GM23338 (cell line): ENCODE data around the gene PARVB. TPM values are rescaled to one million over a fixed set of nuclear protein-coding genes. Genes with fewer than 3 reads are reported as not detected.

Source experiments
- ATAC-seq: fragments of 200-7000 bp; cut with Tn5 transposase; 3 replicates; pipeline ENCODE4 v1.9.1; 2020
- DNase-seq: peaks from one replicate; pipeline ENCODE4 v3.0.0-alpha.2; 2015; ENCODE audit warnings: low spot score
- H2AFZ ChIP-seq: fragments of 200-600 bp; sonication (generic); 2 replicates; pipeline ENCODE4 v1.8.0; 2016; ENCODE audit warnings: antibody characterized with exemption, mild to moderate bottlenecking, moderate library complexity
- H3F3A ChIP-seq: fragments of 200-600 bp; sonication (generic); replicated peaks from 2 replicates; pipeline ENCODE4 v1.8.0; 2017; ENCODE audit warnings: antibody characterized with exemption, mixed run types, low read depth
- H3K27ac ChIP-seq: fragments of 200-600 bp; sonication (generic); 2 replicates; pipeline ENCODE4 v1.6.1; 2016; ENCODE audit warnings: low read depth
- H3K27me3 ChIP-seq: fragments of 200-600 bp; sonication (generic); 2 replicates; pipeline ENCODE4 v1.8.0; 2016; ENCODE audit warnings: mild to moderate bottlenecking, mixed run types, moderate library complexity; ENCODE audit not compliant: insufficient read depth
- H3K36me3 ChIP-seq: fragments of 200-600 bp; sonication (generic); 2 replicates; pipeline ENCODE4 v1.8.0; 2016; ENCODE audit warnings: mild to moderate bottlenecking; ENCODE audit not compliant: insufficient read depth
- H3K4me1 ChIP-seq: fragments of 200-600 bp; sonication (generic); 2 replicates; pipeline ENCODE4 v1.8.0; 2016; ENCODE audit warnings: mild to moderate bottlenecking, moderate library complexity; ENCODE audit not compliant: insufficient read depth
- H3K4me2 ChIP-seq: fragments of 200-600 bp; sonication (generic); 2 replicates; pipeline ENCODE4 v1.7.1; 2017; ENCODE audit warnings: mixed run types
- H3K4me3 ChIP-seq: fragments of 200-600 bp; sonication (generic); 2 replicates; pipeline ENCODE4 v1.6.1; 2016; ENCODE audit warnings: mixed run types
- H3K79me2 ChIP-seq: fragments of 200-600 bp; sonication (generic); replicated peaks from 2 replicates; pipeline ENCODE4 v1.8.0; 2017; ENCODE audit warnings: mild to moderate bottlenecking; ENCODE audit not compliant: insufficient read depth
- H3K9me2 ChIP-seq: fragments of 200-600 bp; sonication (generic); 2 replicates; pipeline ENCODE4 v1.8.0; 2017; ENCODE audit not compliant: insufficient read depth
- H4K20me1 ChIP-seq: fragments of 200-600 bp; sonication (generic); replicated peaks from 2 replicates; pipeline ENCODE4 v1.8.0; 2017; ENCODE audit warnings: mild to moderate bottlenecking; ENCODE audit not compliant: insufficient read depth
- H3K27ac Mint-ChIP-seq: 2 replicates; pipeline ENCODE4 v1.8.0; 2020; ENCODE audit warnings: inconsistent platforms, mild to moderate bottlenecking, moderate library complexity, mixed read lengths
- H3K27me3 Mint-ChIP-seq: 3 replicates; pipeline ENCODE4 v1.8.0; 2022; ENCODE audit warnings: low read depth, mild to moderate bottlenecking, moderate library complexity, mixed read lengths, inconsistent platforms; ENCODE audit not compliant: insufficient read depth, poor library complexity
- H3K36me3 Mint-ChIP-seq: 3 replicates; pipeline ENCODE4 v1.8.0; 2021; ENCODE audit warnings: low read depth, mild to moderate bottlenecking, inconsistent platforms, moderate library complexity, mixed read lengths
- H3K4me1 Mint-ChIP-seq: 3 replicates; pipeline ENCODE4 v1.8.0; 2020; ENCODE audit warnings: mild to moderate bottlenecking, inconsistent platforms, mixed read lengths
- H3K4me3 Mint-ChIP-seq: 3 replicates; pipeline ENCODE4 v1.8.0; 2021; ENCODE audit warnings: moderate library complexity, mild to moderate bottlenecking, inconsistent platforms, mixed read lengths
- H3K9me3 Mint-ChIP-seq: 3 replicates; pipeline ENCODE4 v1.8.0; 2020; ENCODE audit warnings: moderate library complexity, mild to moderate bottlenecking, inconsistent platforms, mixed read lengths
- EZH2 ChIP-seq: fragments of 200-600 bp; sonication (generic); IDR thresholded peaks from one replicate; pipeline ENCODE4 v1.8.0; 2017; ENCODE audit warnings: antibody characterized with exemption, mild to moderate bottlenecking, low read depth; ENCODE audit not compliant: unreplicated experiment
- NANOG ChIP-seq: IDR thresholded peaks from 2 replicates; pipeline ENCODE4 v1.6.1; 2016; ENCODE audit warnings: antibody characterized with exemption, borderline replicate concordance
- POLR2AphosphoS5 ChIP-seq: IDR thresholded peaks from 2 replicates; pipeline ENCODE4 v1.6.1; 2016; ENCODE audit warnings: antibody characterized with exemption, low read depth
- ZNF114 ChIP-seq: fragments of 250-450 bp; sonication (Bioruptor Pico); IDR thresholded peaks from 2 replicates; pipeline ENCODE4 v1.5.0; 2020; ENCODE audit warnings: mild to moderate bottlenecking, moderate library complexity
- ZNF331 ChIP-seq: fragments of 250-450 bp; sonication (Bioruptor Pico); IDR thresholded peaks from 2 replicates; pipeline ENCODE4 v1.5.0; 2020; ENCODE audit warnings: low read depth, mild to moderate bottlenecking, moderate library complexity
- polyA plus RNA-seq: library from polyadenylated mRNA; unstranded; fragments of >200 nt; fragmentation: Nextera tagmentation; extraction: Ambion mirVana; gene quantifications from 2 replicates; pipeline ENCODE4 v1.2.1, GENCODE V29; 2016
- total RNA-seq: library from RNA; depleted of rRNA; stranded (reverse); fragments of >200 nt; shearing (Covaris generic); gene quantifications from 2 replicates; pipeline ENCODE4 v1.2.3, GENCODE V29; 2014
- TF ChIP-seq, protein P1 (sequence below), 2 experiments: fragments of 200-600 bp in 1 of 2; sonication (generic) in 1 of 2; conservative IDR thresholded peaks; 2 replicates each; pipeline versions ENCODE4 v1.5.1 to v1.6.1; 2016 to 2017; ENCODE audit warnings: antibody characterized with exemption in 2 of 2, low read depth in 2 of 2, mild to moderate bottlenecking in 2 of 2, moderate library complexity in 1 of 2
- TF ChIP-seq, protein P2 (sequence below): IDR thresholded peaks from 2 replicates; pipeline ENCODE4 v1.6.1; 2016; ENCODE audit warnings: antibody characterized with exemption

The PARVB gene
- total and polyA plus RNA-seq, 2 experiments from 2014 or later: 4.3 to 7.7 TPM

DNA sequence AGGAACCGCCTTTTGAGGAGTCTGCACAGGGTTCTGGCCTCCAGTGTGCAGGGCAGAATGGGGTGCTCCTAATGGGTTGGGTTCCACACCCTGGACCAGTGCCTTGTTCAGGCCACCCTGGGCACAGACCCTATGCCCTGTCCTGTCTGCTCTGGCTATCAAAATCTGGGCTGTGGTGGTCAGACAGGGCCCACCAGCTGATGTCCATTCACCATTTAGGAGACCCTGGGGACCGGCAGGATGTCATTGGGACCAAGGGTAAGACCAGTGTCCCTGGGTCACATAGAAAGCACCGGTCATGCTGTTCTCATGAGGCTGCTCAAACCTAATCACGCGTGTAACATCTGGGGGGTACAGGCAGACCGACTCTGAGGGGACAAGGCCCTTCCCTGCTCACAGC is 194.0 kb downstream of the PARVB start:
- DNase-seq (no peak), ATAC-seq (no peak)
- H3K36me3 ChIP-seq: no peaks in the 10 kb centered on the region
- no peaks in the 10 kb centered on the region for H3K4me1 Mint-ChIP-seq
- H2AFZ ChIP-seq: no peak overlapping the region
- H3F3A ChIP-seq: no peaks in the 10 kb centered on the region
- no peaks in the 10 kb centered on the region for H3K27me3 ChIP-seq
- H3K27ac Mint-ChIP-seq: no peak overlapping the region
- H3K4me3 Mint-ChIP-seq: no peak overlapping the region
- no peak overlapping the region for H3K27ac ChIP-seq
- H3K36me3 Mint-ChIP-seq: no peaks in the 10 kb centered on the region; the same call in 2 of the 3 replicates
- H3K27me3 Mint-ChIP-seq: peaks cover 11% of the 10 kb centered on the region
- H3K79me2 ChIP-seq: no peaks in the 10 kb centered on the region
- H3K9me3 Mint-ChIP-seq: peaks cover 7% of the 10 kb centered on the region; the same call in 2 of the 3 replicates
- H3K4me2 ChIP-seq: no peak overlapping the region
- no peak overlapping the region for H3K4me3 ChIP-seq
- TF ChIP-seq EZH2: no peak
- no peak for TF ChIP-seq NANOG
- TF ChIP-seq, protein P1, sequence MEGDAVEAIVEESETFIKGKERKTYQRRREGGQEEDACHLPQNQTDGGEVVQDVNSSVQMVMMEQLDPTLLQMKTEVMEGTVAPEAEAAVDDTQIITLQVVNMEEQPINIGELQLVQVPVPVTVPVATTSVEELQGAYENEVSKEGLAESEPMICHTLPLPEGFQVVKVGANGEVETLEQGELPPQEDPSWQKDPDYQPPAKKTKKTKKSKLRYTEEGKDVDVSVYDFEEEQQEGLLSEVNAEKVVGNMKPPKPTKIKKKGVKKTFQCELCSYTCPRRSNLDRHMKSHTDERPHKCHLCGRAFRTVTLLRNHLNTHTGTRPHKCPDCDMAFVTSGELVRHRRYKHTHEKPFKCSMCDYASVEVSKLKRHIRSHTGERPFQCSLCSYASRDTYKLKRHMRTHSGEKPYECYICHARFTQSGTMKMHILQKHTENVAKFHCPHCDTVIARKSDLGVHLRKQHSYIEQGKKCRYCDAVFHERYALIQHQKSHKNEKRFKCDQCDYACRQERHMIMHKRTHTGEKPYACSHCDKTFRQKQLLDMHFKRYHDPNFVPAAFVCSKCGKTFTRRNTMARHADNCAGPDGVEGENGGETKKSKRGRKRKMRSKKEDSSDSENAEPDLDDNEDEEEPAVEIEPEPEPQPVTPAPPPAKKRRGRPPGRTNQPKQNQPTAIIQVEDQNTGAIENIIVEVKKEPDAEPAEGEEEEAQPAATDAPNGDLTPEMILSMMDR (conservative IDR thresholded peaks at IDR 0.05; ENCODE audit: low read depth in 2 of 2): no peak
- TF ChIP-seq POLR2AphosphoS5: no peak
- TF ChIP-seq, protein P2, sequence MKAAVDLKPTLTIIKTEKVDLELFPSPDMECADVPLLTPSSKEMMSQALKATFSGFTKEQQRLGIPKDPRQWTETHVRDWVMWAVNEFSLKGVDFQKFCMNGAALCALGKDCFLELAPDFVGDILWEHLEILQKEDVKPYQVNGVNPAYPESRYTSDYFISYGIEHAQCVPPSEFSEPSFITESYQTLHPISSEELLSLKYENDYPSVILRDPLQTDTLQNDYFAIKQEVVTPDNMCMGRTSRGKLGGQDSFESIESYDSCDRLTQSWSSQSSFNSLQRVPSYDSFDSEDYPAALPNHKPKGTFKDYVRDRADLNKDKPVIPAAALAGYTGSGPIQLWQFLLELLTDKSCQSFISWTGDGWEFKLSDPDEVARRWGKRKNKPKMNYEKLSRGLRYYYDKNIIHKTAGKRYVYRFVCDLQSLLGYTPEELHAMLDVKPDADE: no peak
- no peak for TF ChIP-seq ZNF331
- H4K20me1 ChIP-seq: no peaks in the 10 kb centered on the region
- H3K4me1 ChIP-seq: no peaks in the 10 kb centered on the region
- no peaks in the 10 kb centered on the region; the same call in 1 of the 2 replicates for H3K9me2 ChIP-seq

DNA sequence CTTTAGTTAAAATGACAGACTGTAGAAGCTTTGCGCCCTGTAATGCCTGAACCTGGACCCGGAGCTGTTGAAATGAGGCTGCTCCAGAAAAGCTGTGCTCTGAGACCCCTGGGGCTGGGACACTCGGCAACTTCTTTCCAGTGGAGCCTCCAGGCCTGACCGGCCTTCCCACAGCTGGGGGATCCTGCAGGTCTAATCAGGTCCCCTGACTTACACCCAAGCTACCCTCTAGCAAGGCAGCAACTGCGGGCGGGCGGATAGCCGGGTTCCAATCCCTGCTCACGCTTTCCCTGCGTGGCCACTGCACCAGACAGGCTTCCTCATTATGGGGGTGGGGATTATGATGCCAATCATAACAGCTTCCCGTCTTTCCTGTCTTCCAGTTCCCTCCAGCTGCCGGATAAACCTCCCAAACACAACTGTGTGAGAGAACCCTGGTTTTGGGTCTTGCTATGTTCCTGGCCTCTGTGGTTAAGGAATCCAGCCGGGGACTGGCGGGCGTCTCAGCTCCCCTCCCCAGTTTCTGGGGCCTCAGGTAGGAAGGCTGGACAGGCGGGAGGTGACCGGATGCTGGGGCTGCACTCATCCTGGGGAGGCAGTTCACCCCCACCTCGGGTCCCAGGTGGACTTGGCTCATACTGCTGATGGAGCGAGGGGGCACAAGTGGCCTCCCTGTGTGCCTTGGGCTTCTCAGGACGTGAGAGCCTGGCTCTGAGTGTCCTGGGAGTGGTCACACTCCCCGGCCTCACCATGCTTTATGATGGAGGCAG is 195.2 kb downstream of the PARVB start:
- TF ChIP-seq ZNF114 (CRISPR knock-in tag): no peak
- Mint-ChIP-seq H3K36me3 (no peaks in the 10 kb centered on the region; the same call in 2 of the 3 replicates), H3K9me3 (peaks cover 7% of the 10 kb centered on the region; the same call in 2 of the 3 replicates), H3K27ac (no peak overlapping the region), H3K27me3 (peaks cover 11% of the 10 kb centered on the region), H3K4me3 (no peak overlapping the region), H3K4me1 (no peaks in the 10 kb centered on the region)
- no peak overlapping the region for H3K27ac ChIP-seq
- no peaks in the 10 kb centered on the region for H3F3A ChIP-seq
- DNase-seq (no peak), ATAC-seq (no peak)
- H2AFZ ChIP-seq: no peak overlapping the region
- no peaks in the 10 kb centered on the region for H3K4me1 ChIP-seq
- H3K79me2 ChIP-seq: no peaks in the 10 kb centered on the region
- H3K4me3 ChIP-seq: no peak overlapping the region
- H3K4me2 ChIP-seq: no peak overlapping the region
- no peaks in the 10 kb centered on the region for H3K36me3 ChIP-seq
- H3K9me2 ChIP-seq: no peaks in the 10 kb centered on the region
- no peaks in the 10 kb centered on the region for H4K20me1 ChIP-seq
- no peaks in the 10 kb centered on the region for H3K27me3 ChIP-seq
